Keratinocyte (primary cell): ENCODE data around the gene MBP. TPM values are rescaled to one million over a fixed set of nuclear protein-coding genes. Genes with fewer than 3 reads are reported as not detected.

ENCODE experiments used
- DNase-seq: peaks from one replicate; pipeline ENCODE4 v3.0.0-alpha.2; 2011; ENCODE audit warnings: low read depth, missing footprints, low spot score
- FAIRE-seq: peaks from 2 replicates; lab custom pipeline; 2011; peaks lifted over from hg19 to GRCh38; lab: Jason Lieb, UNC
- H2AFZ ChIP-seq: 2 replicates; pipeline ENCODE4 v1.6.0; 2012; ENCODE audit warnings: low read length, control low read depth, inconsistent platforms; ENCODE audit not compliant: control insufficient read depth
- H3K27ac ChIP-seq: 2 replicates; pipeline ENCODE4 v1.5.1; 2011; ENCODE audit warnings: low read length; ENCODE audit not compliant: control insufficient read depth, insufficient read depth
- H3K27me3 ChIP-seq: 3 replicates; pipeline ENCODE4 v1.6.0; 2011; ENCODE audit warnings: low read length; ENCODE audit not compliant: control insufficient read depth, insufficient read depth; ENCODE audit errors: extremely low read depth
- H3K36me3 ChIP-seq, 2 experiments: 2 replicates in 1 of 2; 3 replicates in 1 of 2; pipeline ENCODE4 v1.5.1; 2011; ENCODE audit warnings: low read length in 2 of 2, mild to moderate bottlenecking in 1 of 2; ENCODE audit not compliant: control insufficient read depth in 2 of 2, insufficient read depth in 2 of 2; ENCODE audit errors: extremely low read depth in 1 of 2
- H3K4me1 ChIP-seq: 3 replicates; pipeline ENCODE4 v1.5.1; 2011; ENCODE audit warnings: low read length; ENCODE audit not compliant: control insufficient read depth, insufficient read depth; ENCODE audit errors: extremely low read depth
- H3K4me2 ChIP-seq: 3 replicates; pipeline ENCODE4 v1.6.0; 2011; ENCODE audit warnings: low read depth, low read length; ENCODE audit not compliant: control insufficient read depth, insufficient read depth; ENCODE audit errors: extremely low read depth
- H3K4me3 ChIP-seq, 3 experiments: fragments of 200-600 bp in 1 of 3; sonication (generic) in 1 of 3; 2 replicates in 2 of 3; 3 replicates in 1 of 3; pipeline ENCODE4 v1.5.1; 2011 to 2016; ENCODE audit warnings: low read length in 3 of 3, mild to moderate bottlenecking in 3 of 3, control low read depth in 2 of 3, inconsistent platforms in 1 of 3, low read depth in 1 of 3, mixed read lengths in 1 of 3, mixed run types in 1 of 3, moderate library complexity in 1 of 3; ENCODE audit not compliant: control insufficient read depth in 2 of 3, insufficient read depth in 2 of 3; ENCODE audit errors: extremely low read depth in 1 of 3
- H3K79me2 ChIP-seq: 2 replicates; pipeline ENCODE4 v1.6.0; 2012; ENCODE audit warnings: low read length; ENCODE audit not compliant: control insufficient read depth, insufficient read depth
- H3K9ac ChIP-seq: 3 replicates; pipeline ENCODE4 v1.6.0; 2011; ENCODE audit warnings: low read length; ENCODE audit not compliant: control insufficient read depth, insufficient read depth; ENCODE audit errors: extremely low read depth
- H3K9me1 ChIP-seq: 3 replicates; pipeline ENCODE4 v1.6.0; 2011; ENCODE audit warnings: low read length; ENCODE audit not compliant: control insufficient read depth, insufficient read depth; ENCODE audit errors: extremely low read depth
- H3K9me3 ChIP-seq: 2 replicates; pipeline ENCODE4 v1.5.1; 2012; ENCODE audit warnings: low read depth, low read length; ENCODE audit not compliant: control insufficient read depth
- H4K20me1 ChIP-seq: 3 replicates; pipeline ENCODE4 v1.6.0; 2011; ENCODE audit warnings: low read length; ENCODE audit not compliant: control insufficient read depth, insufficient read depth; ENCODE audit errors: extremely low read depth
- CTCF ChIP-seq, 3 experiments: IDR thresholded peaks in 1 of 3; conservative IDR thresholded peaks in 1 of 3; optimal IDR thresholded peaks in 1 of 3; 2 replicates in 2 of 3; 3 replicates in 1 of 3; pipeline versions ENCODE3 to v1.5.1; 2011; ENCODE audit warnings: low read length in 3 of 3, mild to moderate bottlenecking in 3 of 3, moderate library complexity in 2 of 3, control low read depth in 1 of 3, inconsistent platforms in 1 of 3; ENCODE audit not compliant: insufficient read depth in 2 of 3; ENCODE audit errors: extremely low read depth in 1 of 3
- EZH2 ChIP-seq: IDR thresholded peaks from one replicate; pipeline ENCODE4 v1.6.1; 2012; ENCODE audit warnings: inconsistent platforms, mild to moderate bottlenecking, low read length, moderate library complexity
- dilution Hi-C: fragments of 300-500 bp; cut with MboI; formaldehyde crosslinking; loops from one replicate; pipeline ENCODE4 v1.7.0; 2020; ENCODE audit warnings: low sequenced_read_pairs; ENCODE audit not compliant: extremely low pct_ligation_motif_present
- polyA plus RNA-seq, 5 experiments: library from polyadenylated mRNA; depleted of rRNA in 3 of 5; stranded (reverse) in 3 of 5; stranded (forward) in 1 of 5; unstranded in 1 of 5; fragments of >200 nt; gene quantifications; 1 replicate in 1 of 5; 2 replicates in 3 of 5; 3 replicates in 1 of 5; pipeline versions ENCODE4 v1.2.1 to v1.2.3, GENCODE V29; 2011 to 2012; ENCODE audit warnings: missing spikeins in 2 of 5, low read depth in 1 of 5, low replicate concordance in 1 of 5

The MBP gene
- polyA plus RNA-seq, 1 donor (not counting 4 experiments of a cell fraction or from before 2014, with no cell fraction given): 38.7 TPM

GRCh38 chr18:77014538-77014937, 118.0 kb downstream of the MBP start:
- Histone ChIP-seq H4K20me1 (peaks cover 15% of the 10 kb centered on the region), H3K79me2 (peaks cover 7% of the 10 kb centered on the region)

GRCh38 chr18:77013811-77014521, 118.6 kb downstream of the MBP start:
- Histone ChIP-seq H3K9me1 (peaks cover 10% of the 10 kb centered on the region), H3K27me3 (no peaks in the 10 kb centered on the region), H4K20me1 (peaks cover 15% of the 10 kb centered on the region), H3K4me3 (no peak overlapping the region), H3K9ac (no peak overlapping the region), H3K9me3 (no peaks in the 10 kb centered on the region), H2AFZ (no peak overlapping the region), H3K27ac (no peak overlapping the region), H3K36me3 (peaks cover 9 to 38% of the 10 kb centered on the region in 2 experiments), H3K4me1 (peaks cover 14% of the 10 kb centered on the region), H3K79me2 (peaks cover 7% of the 10 kb centered on the region), H3K4me2 (no peak overlapping the region)
- no peak for TF ChIP-seq EZH2
- no peak for TF ChIP-seq CTCF (optimal IDR thresholded peaks at IDR 0.05 in 1 of 3, IDR thresholded peaks at IDR 0.05 in 1 of 3, conservative IDR thresholded peaks at IDR 0.05 in 1 of 3; ENCODE audit: extremely low read depth in 1 of 3, insufficient read depth in 2 of 3, low read length in 3 of 3)
- FAIRE-seq: no peak
- dilution Hi-C loops: no loop called here
- DNase-seq: no peak

More at GRCh38 chr18:77014538-77014937, 118.0 kb downstream of the MBP start:
- DNase-seq (no peak), FAIRE-seq (no peak)
- no peak overlapping the region for H2AFZ ChIP-seq
- H3K4me3 ChIP-seq: no peak overlapping the region
- no peak for TF ChIP-seq EZH2
- TF ChIP-seq CTCF (optimal IDR thresholded peaks at IDR 0.05 in 1 of 3, IDR thresholded peaks at IDR 0.05 in 1 of 3, conservative IDR thresholded peaks at IDR 0.05 in 1 of 3; ENCODE audit: extremely low read depth in 1 of 3, insufficient read depth in 2 of 3, low read length in 3 of 3): no peak
- H3K27me3 ChIP-seq: no peaks in the 10 kb centered on the region
- H3K27ac ChIP-seq: no peak overlapping the region
- H3K9me1 ChIP-seq: peaks cover 10% of the 10 kb centered on the region
- H3K4me2 ChIP-seq: no peak overlapping the region
- H3K4me1 ChIP-seq: peaks cover 14% of the 10 kb centered on the region
- no peak overlapping the region for H3K9ac ChIP-seq
- peaks cover 7 to 38% of the 10 kb centered on the region in 2 experiments for H3K36me3 ChIP-seq
- dilution Hi-C loops: no loop called here
- no peaks in the 10 kb centered on the region for H3K9me3 ChIP-seq
